Activated CD4-positive, CD25-positive, alpha-beta regulatory T cell treated with anti-CD3 and anti-CD28 coated beads, Interleukin-2, amount 50 U/mL, for 72 hours (primary cell): ENCODE data around the gene SLC25A26.

Experiments
- DNase-seq: peaks from one replicate; pipeline ENCODE4 v3.0.0; 2021

Gene SLC25A26

DNA sequence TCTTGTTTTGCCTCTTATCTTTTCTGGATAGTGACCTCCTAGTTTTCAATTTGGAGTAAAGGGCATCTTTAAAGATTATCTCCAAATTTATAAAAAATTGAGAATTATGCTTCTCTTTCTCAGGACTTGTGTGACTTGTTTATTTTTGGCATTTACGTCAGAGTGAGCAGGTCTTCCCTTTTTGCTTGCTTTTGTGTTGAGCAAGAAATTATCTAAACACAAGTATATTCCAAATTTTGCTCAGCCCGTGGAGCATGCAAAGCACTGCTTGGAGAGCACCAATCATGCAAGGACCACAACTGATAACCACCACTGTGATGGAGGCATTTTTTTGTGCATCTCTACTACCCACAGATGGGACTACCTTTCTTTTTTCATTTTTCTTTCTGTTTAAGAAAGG is 7.1 kb downstream of the SLC25A26 start:
- no peak for DNase-seq

DNA sequence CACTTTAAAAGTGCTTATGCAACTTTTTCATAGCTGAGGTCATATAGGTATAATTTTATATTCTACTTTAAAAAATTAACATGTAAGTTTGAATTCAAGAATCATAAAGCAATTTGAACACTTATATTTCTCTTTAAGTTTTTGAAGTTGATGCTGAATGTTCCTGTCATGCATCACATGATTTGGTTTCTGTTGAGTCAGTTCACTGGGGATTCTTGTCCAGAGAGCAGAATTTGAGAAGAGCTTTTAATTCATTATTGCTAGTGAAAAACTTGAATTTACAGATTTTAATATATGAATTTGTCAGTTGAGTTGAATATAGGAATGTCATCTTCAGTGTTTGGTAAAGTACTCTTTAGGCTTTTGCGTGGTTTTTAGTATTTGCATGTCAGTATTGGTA is 7.9 kb downstream of the SLC25A26 start:
- no peak for DNase-seq

DNA sequence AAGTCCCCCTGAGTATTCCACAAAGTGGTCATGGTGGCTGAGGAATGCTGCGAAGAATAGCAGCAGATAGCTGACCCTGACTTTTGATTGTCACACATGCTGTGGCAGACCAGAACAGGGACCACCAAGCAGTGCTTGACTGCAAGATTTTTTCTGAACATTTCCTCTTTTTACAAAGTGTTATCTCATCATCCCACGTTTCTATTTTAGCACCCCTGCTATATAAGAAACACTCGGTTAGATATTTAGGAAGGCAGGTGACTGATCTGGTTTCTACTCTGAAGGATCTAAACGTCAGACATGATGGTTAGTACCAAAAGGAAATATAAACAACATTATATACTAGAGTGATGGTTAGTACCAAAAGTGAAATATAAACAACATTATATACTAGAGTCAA is 9.1 kb downstream of the SLC25A26 start:
- no peak for DNase-seq

DNA sequence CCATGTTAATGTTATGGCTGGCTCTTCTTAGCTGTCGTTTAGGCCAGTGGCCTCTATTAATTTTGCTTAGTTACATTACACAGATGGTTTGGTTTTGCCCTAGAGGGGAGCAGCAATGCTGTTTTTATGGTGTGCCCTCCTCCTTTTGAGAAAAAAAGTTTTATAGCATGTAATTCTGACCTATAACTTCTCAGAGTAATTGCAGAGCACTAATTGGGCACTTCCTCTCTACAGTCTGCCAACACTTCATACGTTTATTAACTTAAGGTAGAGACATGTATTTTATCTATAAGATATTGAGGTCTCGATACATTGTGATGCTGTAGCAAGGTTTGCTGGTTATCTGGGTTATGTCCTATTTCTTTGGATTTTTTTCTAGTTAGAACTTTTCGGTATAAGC is 12.2 kb downstream of the SLC25A26 start:
- no peak for DNase-seq

DNA sequence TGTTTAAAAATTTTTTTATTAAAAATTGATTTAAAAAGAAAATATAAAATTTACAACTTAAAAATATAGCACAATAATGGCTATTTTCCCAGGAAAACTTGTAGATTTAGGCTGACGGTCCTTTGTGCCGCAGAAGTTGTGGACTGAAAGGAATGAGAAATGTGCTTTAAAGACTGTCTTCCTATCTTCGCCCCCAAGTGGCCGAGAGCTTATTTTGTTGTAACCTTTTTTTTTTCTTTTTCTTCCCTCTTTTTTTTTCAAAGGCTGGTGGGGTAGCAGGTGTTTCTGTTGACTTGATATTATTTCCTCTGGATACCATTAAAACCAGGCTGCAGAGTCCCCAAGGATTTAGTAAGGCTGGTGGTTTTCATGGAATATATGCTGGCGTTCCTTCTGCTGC is 15.5 kb downstream of the SLC25A26 start:
- no peak for DNase-seq

DNA sequence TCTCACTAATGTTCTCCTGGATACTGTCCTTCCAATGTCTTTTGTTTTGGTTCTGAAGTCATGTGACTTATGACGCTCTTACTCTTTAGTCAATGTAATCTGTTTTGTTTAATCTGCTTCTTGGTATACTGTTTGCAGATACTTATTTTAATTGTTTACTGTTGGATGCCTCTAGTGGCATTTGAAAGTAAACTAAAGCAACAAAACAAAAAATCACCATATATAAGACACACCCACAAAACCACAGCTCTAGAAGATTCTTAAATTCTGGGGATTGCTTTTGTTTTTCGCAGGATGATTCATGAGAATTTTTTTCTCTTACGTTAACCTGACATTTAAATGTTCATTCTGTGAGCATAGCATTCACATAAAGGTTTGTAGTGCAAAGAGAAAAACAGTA is 16.8 kb downstream of the SLC25A26 start:
- no peak for DNase-seq

DNA sequence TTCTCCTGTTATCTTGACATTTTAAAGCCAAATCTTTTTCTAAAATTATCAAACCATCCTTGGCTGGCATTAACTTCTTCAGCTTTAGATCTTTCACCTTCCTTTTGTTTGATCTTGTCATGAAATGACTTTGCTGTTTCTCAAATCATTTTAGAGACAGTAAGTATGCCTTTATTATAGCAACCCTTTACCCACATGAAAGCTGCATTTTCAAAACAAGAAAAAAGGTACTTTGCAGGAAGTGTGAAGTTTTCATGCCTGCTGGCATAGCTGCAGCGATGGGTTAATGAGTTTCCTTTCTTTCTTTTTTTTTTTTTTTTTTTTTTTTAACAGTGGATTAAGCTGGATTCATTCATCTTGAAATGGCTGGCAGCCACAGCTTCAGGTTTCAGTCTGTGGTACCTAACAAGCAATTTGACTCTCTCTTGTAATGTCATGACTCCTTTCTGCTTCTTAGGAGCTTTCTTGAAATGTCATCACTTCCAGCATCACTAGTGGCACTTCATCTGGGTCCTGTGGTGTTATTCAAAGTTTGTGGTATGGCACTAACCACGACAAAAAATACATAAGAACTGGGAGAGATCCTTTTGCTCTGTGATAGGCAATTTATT is 18.8 kb downstream of the SLC25A26 start:
- no peak for DNase-seq

DNA sequence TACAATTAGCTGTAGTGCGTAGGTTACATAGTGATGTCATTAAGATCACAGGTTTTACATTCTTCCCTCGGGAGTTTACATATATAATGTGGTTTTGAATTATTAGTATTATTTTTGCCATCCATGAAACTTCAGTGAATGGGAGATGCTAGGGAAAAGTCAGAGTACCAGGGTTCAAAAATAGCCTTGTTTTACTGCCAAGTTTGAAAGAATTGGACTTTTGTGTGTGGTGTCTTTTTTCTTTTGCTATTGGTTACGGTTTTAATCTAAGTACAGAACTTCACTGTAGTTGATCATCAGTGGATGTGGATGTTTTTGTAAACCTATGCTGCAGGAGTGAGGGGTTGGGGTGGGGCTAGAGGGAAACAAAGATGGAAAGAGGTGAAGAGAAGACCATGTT is 20.7 kb downstream of the SLC25A26 start:
- no peak for DNase-seq

DNA sequence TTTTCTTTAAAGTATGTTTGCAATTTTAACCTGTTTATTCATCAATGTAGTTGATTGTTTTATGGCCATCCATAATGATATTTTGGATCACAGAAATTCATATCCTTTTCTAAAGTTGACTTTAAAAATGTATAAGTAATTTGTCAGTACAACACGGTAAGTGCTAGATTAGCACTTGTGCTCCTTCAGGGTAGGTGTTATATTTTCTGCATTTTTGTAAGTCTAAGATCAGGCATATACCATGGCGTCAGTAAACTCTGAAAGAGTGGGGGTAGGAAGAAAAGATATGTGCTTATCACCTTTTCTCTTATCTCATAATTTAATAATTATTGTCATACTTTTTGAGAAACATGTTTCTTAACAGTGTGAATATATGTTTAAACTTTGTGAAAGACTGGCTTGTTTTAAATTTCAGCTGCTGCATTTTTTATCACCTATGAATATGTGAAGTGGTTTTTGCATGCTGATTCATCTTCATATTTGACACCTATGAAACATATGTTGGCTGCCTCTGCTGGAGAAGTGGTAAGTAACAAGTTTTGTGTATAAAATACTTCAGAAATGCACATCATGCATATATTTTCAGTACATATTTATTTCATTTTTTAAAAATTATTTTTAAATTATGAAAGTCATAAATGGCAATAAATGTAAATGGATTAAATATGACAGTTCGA is 22.1 kb downstream of the SLC25A26 start:
- DNase-seq = no peak

DNA sequence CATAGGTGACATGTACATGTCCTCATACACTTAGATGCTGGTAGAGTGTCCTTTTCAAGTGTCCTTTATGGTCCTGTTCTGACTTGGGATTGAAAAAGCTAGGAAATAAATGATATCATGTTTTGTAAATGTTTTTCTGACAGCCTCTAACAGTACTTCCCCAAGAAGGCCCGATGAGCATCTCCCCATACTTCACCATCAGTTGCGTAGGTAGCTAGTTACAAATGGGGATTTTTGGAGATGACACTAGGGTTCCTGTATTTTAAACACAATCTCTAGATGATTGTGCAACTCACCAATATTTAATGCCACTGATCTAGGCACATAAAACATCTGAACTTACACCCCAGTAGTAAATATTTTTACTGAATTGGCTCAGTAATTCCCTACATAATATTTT is 27.8 kb downstream of the SLC25A26 start:
- no peak for DNase-seq

DNA sequence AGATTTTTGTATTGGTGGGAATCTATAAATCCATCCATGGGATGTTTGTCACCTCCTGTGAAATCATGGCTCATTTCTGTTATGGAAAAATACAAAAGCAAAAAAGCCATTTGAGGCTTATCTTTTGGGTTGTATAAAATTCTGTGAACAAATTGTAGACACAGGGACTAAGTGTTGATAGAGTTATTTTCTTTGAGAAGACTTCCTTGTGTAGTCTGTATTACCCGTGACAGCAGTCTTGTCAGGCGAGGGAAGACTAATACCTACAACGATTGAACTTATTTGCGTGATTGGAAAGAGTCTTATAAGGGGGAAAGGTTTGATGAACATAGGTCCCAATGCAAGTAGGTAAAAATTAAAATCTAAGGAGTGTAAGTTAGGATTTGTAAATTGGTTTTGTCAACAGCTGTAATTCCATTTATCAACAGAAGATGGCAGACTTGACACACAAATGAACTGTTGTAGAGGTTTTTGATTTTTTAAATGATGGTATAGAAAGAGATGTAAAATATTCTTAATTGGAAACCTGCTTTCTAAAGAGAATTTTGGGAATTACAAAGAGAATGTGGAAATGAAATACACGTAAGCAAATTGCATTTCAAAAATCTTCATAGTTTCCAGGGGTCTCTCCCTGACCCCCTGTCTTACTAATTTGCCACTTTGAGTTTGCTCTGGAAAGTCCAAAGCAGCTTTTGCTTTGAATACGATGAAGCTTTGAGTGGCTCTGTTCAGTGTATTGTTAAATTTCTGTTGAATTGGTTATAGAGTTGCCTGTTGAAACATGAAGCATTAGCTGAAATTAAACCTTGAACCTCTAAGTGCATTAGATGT is 33.2 kb downstream of the SLC25A26 start:
- DNase-seq = no peak

DNA sequence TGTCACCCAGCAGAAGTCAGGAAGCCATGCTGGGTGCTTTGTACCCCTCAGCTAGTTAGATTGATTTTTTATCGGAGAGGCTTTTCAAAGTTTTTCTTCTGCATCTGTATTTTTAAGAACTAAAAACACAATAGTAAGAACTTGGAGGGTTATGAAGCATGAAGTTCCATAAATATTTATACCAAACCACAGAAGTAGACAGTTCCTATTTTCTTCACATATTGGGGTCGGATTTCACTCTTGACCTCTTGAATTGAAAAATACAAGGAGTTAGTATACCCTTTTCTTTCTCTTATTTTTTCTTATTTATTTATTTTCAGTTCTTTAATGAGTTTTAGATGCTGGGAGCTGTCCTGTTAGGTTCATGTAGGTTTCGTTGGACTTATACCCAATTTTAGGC is 35.1 kb downstream of the SLC25A26 start:
- DNase-seq = no peak

DNA sequence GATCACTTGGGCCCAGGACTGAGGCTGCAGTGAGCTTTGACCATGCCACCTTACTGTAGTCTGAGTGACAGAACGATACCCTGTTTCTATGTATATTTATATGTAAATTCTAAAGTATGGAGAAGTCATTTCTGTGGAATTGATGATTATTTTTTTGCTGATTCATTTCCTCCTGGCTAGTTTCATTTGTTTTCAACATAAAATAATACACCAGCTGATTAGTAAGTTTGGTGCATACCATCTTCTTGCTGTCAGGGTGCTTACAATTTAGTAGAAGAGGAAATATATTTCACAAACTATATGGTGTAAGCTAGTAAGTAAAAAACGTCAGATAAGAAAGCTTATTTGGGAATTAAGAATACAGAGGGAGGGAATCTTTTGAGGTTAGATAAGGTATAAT is 36.0 kb downstream of the SLC25A26 start:
- no peak for DNase-seq

DNA sequence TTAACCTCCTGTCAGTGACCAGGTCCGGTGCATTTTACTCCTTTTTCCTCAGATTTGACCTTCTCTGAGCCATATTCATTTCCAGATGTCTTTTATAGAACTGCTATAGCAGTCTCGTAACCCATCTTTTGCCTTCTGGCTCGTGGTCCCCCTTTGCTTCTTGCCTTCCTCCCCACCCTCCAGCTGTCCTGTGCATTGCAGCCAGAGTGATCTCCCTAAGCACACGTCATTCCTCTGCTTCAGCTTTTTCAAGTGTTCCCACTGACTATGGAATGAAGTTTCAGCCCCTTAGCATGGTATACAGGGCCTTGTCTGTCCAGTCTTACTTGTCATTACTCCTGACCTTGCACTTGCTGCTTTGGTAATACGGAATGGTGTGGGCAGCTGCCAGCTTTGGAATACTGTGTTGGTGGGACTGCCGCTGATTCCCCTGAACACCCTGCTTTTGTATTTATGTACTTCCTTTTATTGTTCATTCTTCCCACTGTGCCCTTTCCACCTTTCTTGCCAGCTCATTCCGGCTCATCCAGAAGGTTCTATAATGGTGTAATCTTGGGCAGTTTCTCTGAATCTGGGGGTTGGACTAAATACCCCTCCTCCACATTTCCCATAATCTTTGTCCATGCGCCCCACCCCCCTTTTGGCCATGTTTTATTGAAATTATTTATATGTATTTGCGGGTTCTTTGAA is 38.9 kb downstream of the SLC25A26 start:
- no peak for DNase-seq

DNA sequence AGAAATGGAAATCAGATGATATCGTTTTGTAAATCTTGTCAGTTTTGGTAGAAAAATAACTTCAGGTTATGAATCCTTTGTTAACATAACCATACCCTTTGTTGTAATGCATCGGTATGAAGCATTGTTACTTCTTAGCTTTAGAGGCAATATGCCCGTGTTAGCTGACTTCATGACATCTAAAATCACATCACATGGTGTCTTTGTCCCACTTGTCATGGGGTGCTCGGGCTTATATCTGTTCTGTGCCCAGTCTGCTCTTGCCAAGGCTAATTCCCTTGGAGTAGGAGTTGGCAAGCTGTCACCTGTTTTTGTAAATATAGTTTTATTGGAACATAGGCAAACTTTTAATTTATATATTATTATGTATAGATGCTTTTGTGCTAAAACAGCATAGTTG is 39.6 kb downstream of the SLC25A26 start:
- DNase-seq = no peak

DNA sequence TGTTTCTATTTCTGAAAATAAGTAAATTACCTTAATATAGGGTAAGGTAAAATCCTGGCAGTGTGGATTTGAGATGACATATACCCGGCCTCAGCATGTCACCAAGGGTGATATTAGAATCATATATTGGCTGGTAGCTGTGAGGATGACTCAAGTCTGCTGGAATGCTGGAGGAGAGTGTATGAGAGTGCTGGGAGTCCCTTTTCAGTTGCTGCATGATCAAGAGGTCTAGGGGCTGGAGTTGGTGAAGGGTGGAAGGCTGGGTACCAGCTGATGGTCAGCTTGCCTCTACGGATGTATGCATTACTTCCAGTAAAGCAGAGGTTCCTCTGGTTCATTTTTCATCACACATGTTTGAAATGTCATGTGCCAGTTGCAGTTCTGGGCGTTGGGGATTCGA is 40.6 kb downstream of the SLC25A26 start:
- no peak for DNase-seq

DNA sequence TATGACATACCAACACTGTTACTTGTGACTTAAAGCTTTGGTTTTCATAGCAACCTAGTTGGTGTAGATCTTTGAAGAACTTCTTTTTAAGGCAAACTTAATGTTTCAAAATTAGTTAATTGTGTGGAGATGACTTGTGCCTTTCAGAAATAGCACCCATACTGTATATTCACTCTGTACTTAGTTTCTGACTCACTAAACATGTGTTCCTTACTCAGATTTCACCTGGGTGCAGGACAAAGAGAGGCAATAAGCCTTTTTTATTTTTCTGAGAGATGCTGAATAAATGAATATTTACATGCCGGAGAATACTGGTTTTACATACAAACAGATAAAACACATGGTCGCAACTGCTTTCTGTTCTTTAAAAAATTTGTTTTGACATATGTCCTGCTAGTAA is 44.8 kb downstream of the SLC25A26 start:
- no peak for DNase-seq

DNA sequence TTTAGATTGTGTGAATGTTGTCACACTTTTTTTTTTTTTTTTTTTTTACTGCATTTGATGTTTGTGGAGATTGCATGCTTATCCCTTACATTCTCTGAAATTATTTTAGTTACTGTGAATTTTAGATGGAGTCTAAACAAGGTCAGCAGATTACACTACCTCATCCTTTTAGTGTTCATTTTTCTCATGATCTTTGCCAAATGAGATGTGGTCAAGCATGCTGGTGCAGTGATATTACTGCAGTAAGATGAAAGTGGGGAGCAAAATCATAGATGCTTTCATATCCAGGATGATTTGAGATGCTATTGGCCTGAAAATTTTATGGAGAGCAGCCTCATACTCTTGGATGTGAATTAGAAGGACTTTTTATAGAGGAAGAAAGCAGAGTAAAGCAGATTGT is 45.8 kb downstream of the SLC25A26 start:
- no peak for DNase-seq

DNA sequence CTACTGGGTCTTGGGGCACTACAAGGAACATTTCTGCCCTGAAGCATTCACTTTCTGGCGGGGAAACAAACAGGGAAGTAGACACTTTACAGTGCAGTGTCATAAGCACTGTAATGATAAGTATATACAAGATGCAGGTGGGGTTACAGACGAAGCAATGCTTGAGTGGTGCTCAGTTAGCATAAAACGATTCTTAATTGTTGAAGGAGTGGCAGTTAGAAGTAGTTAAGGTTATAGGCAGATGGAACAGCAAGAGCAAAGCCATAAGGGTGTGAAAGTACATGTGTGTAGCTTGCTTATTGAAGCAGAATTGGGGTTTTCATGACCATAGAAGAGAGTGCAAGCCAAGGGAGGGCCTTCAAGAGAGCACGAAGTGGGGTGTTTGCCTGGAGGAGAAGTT is 46.2 kb downstream of the SLC25A26 start:
- DNase-seq = no peak

DNA sequence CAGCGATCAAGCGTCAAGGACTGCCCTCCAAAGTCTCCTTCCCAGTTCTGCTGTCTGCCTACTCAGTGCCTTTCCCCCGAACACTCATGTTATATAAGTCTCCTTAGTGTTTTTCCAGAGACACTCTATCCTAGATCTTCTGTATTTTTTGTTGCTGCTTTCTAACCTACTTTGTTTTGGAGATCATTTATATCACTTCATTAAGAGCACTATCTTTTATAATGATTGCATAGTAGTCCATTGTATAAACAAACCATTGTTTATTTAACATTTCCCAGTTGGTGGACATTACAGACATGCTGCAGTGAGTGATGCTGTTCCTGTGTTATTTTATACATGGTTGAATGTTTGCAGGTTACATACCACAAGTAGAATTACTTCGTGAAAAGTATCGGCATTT is 47.1 kb downstream of the SLC25A26 start:
- DNase-seq = no peak

DNA sequence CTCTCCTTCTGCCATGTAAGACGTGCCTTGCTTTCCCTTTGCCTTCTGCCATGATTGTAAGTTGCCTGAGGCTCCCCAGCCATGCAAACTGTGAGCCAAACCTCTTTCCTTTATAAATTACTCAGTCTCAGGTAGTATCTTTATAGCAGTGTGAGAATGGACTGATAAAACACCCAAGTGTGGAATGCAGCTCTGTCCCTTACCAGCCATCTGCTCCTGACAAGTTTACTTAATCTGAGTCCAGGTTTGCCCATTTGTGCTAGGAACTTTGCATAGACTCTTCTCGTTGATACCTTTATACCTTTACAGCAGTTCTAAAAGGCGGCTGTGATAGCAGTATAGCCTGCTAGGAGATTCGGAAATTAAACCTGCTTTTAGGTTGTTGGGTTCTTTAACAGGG is 48.1 kb downstream of the SLC25A26 start:
- no peak for DNase-seq

DNA sequence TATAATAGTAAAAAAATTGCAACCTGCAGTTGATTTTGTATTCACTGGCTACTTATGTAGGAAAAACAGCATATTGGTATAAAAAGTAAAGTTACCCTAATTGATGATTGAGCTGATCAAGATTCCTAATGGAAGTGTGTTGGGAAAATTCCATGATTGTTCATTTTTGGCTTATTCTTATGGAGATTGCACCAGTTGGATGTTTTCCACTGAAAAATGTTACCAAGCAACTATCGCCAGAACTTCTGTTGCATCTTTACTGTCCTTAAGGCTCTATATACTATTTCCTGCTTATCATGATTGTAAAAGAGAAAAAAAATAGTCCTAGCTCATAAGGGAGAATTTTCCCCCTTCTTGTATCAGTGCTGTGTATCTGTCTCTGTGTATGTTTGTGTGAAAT is 48.6 kb downstream of the SLC25A26 start:
- no peak for DNase-seq

DNA sequence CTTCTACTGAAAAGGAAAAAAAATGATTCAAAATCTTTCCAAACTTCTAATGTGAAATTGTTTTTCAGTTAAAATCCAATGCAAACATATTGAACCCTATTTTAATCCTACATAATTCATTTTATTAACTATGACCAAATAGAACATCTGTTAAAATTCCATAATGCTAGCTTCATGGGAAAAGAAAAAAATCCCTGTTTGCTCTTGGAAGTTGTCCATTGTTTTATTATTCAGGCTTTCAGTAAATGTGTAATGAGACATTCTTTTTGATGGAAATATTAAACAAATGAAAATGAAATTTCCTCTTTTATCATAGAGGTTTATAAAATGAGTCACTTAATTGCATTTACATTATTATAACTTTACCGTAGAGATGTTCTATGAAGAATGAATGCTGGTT is 49.5 kb downstream of the SLC25A26 start:
- no peak for DNase-seq

DNA sequence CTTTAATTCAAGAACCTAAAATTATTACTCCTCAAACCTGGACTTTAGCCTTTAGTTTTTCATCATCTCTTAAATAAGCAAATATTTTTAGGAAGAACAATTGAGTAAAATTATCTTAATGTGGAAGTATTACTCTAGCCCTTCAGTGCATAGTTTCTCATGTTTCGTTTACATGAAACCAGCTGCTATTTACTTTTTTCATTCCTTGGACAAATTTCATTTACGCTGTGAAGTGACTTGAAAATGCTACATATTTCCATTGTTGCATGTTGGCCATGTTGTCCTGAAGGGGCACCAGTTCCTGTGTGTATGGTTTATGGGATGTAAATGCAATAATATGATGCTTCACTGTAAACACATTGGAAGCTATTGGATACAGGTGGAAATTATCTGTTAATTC is 49.9 kb downstream of the SLC25A26 start:
- no peak for DNase-seq
